ENCODE measurements around the gene FAM193B. TPM values are rescaled to one million over a fixed set of nuclear protein-coding genes. Genes with fewer than 3 reads are reported as not detected.

FAM193B gene
- total RNA-seq, 4 donors from 2014 or later, result 57.0 to 128 (median 69.7) TPM

- WGBS, 2 donors, result 91 to 92% methylated on average over 8 of the region's 8 CpGs
- no peak for DNase-seq (ENCODE audit: low spot score in 2 of 2)
- TF ChIP-seq CTCF (IDR thresholded peaks at IDR 0.05) (no peak), POLR2A (IDR thresholded peaks at IDR 0.05) (no peak)
- intact Hi-C loops (cut with DNase I; ENCODE audit: low total_unique reads), result no loop called here
- H3K4me3 ChIP-seq (ENCODE audit: low read depth, poor library complexity, severe bottlenecking), result no peak overlapping the region
These were observed 26.8 kb downstream of the FAM193B start for GRCh38 chr5:177527595-177527994.

- 84 to 96% methylated on average over 6 of the region's 6 CpGs for WGBS, 2 donors
- TF ChIP-seq CTCF (IDR thresholded peaks at IDR 0.05), result no peak
- no peak for TF ChIP-seq POLR2A (IDR thresholded peaks at IDR 0.05)
- intact Hi-C loops (cut with DNase I; ENCODE audit: low total_unique reads), result no loop called here
- DNase-seq (ENCODE audit: low spot score in 2 of 2), result no peak
- H3K4me3 ChIP-seq (ENCODE audit: low read depth, poor library complexity, severe bottlenecking), result no peak overlapping the region
These were observed 27.6 kb downstream of the FAM193B start for GRCh38 chr5:177526791-177527190.

- WGBS, 2 donors, result 93 to 94% methylated on average over 4 of the region's 4 CpGs
- TF ChIP-seq CTCF (IDR thresholded peaks at IDR 0.05) (no peak), POLR2A (IDR thresholded peaks at IDR 0.05) (no peak)
- H3K4me3 ChIP-seq (ENCODE audit: low read depth, poor library complexity, severe bottlenecking), result no peak overlapping the region
- no peak for DNase-seq (ENCODE audit: low spot score in 2 of 2)
- intact Hi-C loops (cut with DNase I; ENCODE audit: low total_unique reads), result no loop called here
These were observed 28.2 kb downstream of the FAM193B start for GRCh38 chr5:177526191-177526590.

GRCh38 chr5:177524941-177525655 lies 29.3 kb downstream of the FAM193B start:
- TF ChIP-seq POLR2A (IDR thresholded peaks at IDR 0.05), result no peak
- no peak for TF ChIP-seq CTCF (IDR thresholded peaks at IDR 0.05)
- intact Hi-C loops (cut with DNase I; ENCODE audit: low total_unique reads), result no loop called here
- no peak for DNase-seq (ENCODE audit: low spot score in 2 of 2)
- 54 to 65% methylated on average over 10 of the region's 10 CpGs for WGBS, 2 donors
- H3K4me3 ChIP-seq (ENCODE audit: low read depth, poor library complexity, severe bottlenecking), result no peak overlapping the region

GRCh38 chr5:177524539-177524900 lies 29.8 kb downstream of the FAM193B start:
- DNase-seq (ENCODE audit: low spot score in 2 of 2), result no peak
- no peak overlapping the region for H3K4me3 ChIP-seq (ENCODE audit: low read depth, poor library complexity, severe bottlenecking)
- intact Hi-C loops (cut with DNase I; ENCODE audit: low total_unique reads), result no loop called here
- 90% methylated on average over 11 of the region's 12 CpGs for WGBS, 2 donors
- no peak for TF ChIP-seq CTCF (IDR thresholded peaks at IDR 0.05)
- TF ChIP-seq POLR2A (IDR thresholded peaks at IDR 0.05), result no peak

Measured in lower leg skin (tissue), 4 donors.